ELF-1 (cell line): ENCODE measurements around the gene TCF12.
"Not testable (repeated sequence)": the region's sequence is repeated elsewhere in the genome, so short reads cannot be mapped to it uniquely, and the experiment has no call there.

Source experiments
- DNase-seq: peaks from one replicate; pipeline ENCODE4 v3.0.0-alpha.2; 2016; ENCODE audit warnings: low read depth, low spot score

TCF12 gene

GRCh38 chr15:57092252-57092651 is 173.8 kb downstream of the TCF12 start:
- no peak for DNase-seq

GRCh38 chr15:57094321-57095257 is 176.1 kb downstream of the TCF12 start:
- DNase-seq, result no peak

GRCh38 chr15:57095896-57096295 is 177.5 kb downstream of the TCF12 start:
- DNase-seq, result no peak

- DNase-seq, result no peak
Observed at GRCh38 chr15:57097246-57097645, 178.8 kb downstream of the TCF12 start.

- DNase-seq, result not testable (repeated sequence)
Observed at GRCh38 chr15:57097919-57098543, 179.6 kb downstream of the TCF12 start.

- DNase-seq, result no peak
Observed at GRCh38 chr15:57098896-57099295, 180.5 kb downstream of the TCF12 start.

GRCh38 chr15:57100136-57100539 is 181.7 kb downstream of the TCF12 start:
- no peak for DNase-seq

GRCh38 chr15:57102858-57103257 is 184.4 kb downstream of the TCF12 start:
- DNase-seq, result no peak

GRCh38 chr15:57108296-57108695 is 189.9 kb downstream of the TCF12 start:
- no peak for DNase-seq

- no peak for DNase-seq
Observed at GRCh38 chr15:57109005-57109404, 190.6 kb downstream of the TCF12 start.

- peak; percentile 11 for DNase-seq
Observed at GRCh38 chr15:57111002-57111401, 192.6 kb downstream of the TCF12 start.

GRCh38 chr15:57112178-57112577 is 193.7 kb downstream of the TCF12 start:
- DNase-seq, result peak; percentile 64

- DNase-seq, result no peak
Observed at GRCh38 chr15:57114070-57114469, 195.6 kb downstream of the TCF12 start.

- DNase-seq, result no peak
Observed at GRCh38 chr15:57118013-57118799, 199.8 kb downstream of the TCF12 start.

GRCh38 chr15:57122080-57122840 is 203.8 kb downstream of the TCF12 start:
- no peak for DNase-seq

GRCh38 chr15:57124036-57124435 is 205.6 kb downstream of the TCF12 start:
- no peak for DNase-seq

GRCh38 chr15:57129064-57129463 is 210.6 kb downstream of the TCF12 start:
- DNase-seq, result no peak

GRCh38 chr15:57130956-57131355 is 212.5 kb downstream of the TCF12 start:
- no peak for DNase-seq

GRCh38 chr15:57133127-57133968 is 214.9 kb downstream of the TCF12 start:
- DNase-seq, result peak; percentile 16

GRCh38 chr15:57134071-57134605 is 215.7 kb downstream of the TCF12 start:
- no peak for DNase-seq
